Mesodermal cell (in vitro differentiated cells): ENCODE results near the gene LRSAM1.

Source experiments
- H3K27ac ChIP-seq: 2 replicates; pipeline ENCODE4 v1.7.0; 2013; ENCODE audit warnings: mild to moderate bottlenecking, low read depth, low read length, moderate library complexity; ENCODE audit not compliant: severe bottlenecking
- H3K36me3 ChIP-seq: 2 replicates; pipeline ENCODE4 v1.7.1; 2013; ENCODE audit warnings: mild to moderate bottlenecking, low read length, moderate library complexity; ENCODE audit not compliant: control insufficient read depth, insufficient read depth
- H3K4me1 ChIP-seq: one replicate; pipeline ENCODE4 v1.7.1; 2013; ENCODE audit warnings: mild to moderate bottlenecking, low read length; ENCODE audit not compliant: insufficient read depth, control insufficient read depth, poor library complexity, severe bottlenecking
- H3K4me3 ChIP-seq: 2 replicates; pipeline ENCODE4 v1.7.0; 2013; ENCODE audit warnings: low read length, control low read depth, mild to moderate bottlenecking; ENCODE audit not compliant: insufficient read depth, poor library complexity, severe bottlenecking; ENCODE audit errors: extremely low read depth
- H3K9me3 ChIP-seq: 2 replicates; pipeline ENCODE4 v1.7.1; 2013; ENCODE audit warnings: mild to moderate bottlenecking, low read length, moderate library complexity; ENCODE audit not compliant: control insufficient read depth
- WGBS, 2 experiments: methylation state at CpG; one replicate each; pipeline ENCODE4 v1.1.5; 2013; ENCODE audit warnings: missing lambda C conversion rate in 2 of 2; ENCODE audit not compliant: insufficient coverage in 2 of 2; 5-methylcytosine and 5-hydroxymethylcytosine counted together

Gene LRSAM1

GRCh38 chr9:127485995-127486394 is 34.7 kb downstream of the LRSAM1 start:
- H3K4me1 ChIP-seq = no peaks in the 10 kb centered on the region
- H3K27ac ChIP-seq = no peak overlapping the region
- peaks cover 37% of the 10 kb centered on the region for H3K36me3 ChIP-seq
- no peak overlapping the region for H3K4me3 ChIP-seq
- 91 to 95% methylated on average over 11 of the region's 11 CpGs for WGBS, 2 experiments
- no peaks in the 10 kb centered on the region for H3K9me3 ChIP-seq

- H3K4me1 ChIP-seq = no peaks in the 10 kb centered on the region
- H3K36me3 ChIP-seq = peaks cover 42% of the 10 kb centered on the region
- H3K4me3 ChIP-seq = no peak overlapping the region
- no peak overlapping the region for H3K27ac ChIP-seq
- 84 to 85% methylated on average over 5 to 7 of the region's 8 CpGs for WGBS, 2 experiments
- H3K9me3 ChIP-seq = no peaks in the 10 kb centered on the region
These were observed 37.6 kb downstream of the LRSAM1 start for GRCh38 chr9:127488946-127489345.

GRCh38 chr9:127489471-127490115 is 38.3 kb downstream of the LRSAM1 start:
- H3K4me3 ChIP-seq = no peak overlapping the region
- no peaks in the 10 kb centered on the region for H3K4me1 ChIP-seq
- peaks cover 46% of the 10 kb centered on the region for H3K36me3 ChIP-seq
- WGBS, 2 experiments = 71 to 77% methylated on average over 12 to 16 of the region's 22 CpGs
- no peak overlapping the region for H3K27ac ChIP-seq
- H3K9me3 ChIP-seq = no peaks in the 10 kb centered on the region

- Histone ChIP-seq H3K4me1 (no peaks in the 10 kb centered on the region), H3K27ac (no peak overlapping the region), H3K36me3 (peaks cover 52% of the 10 kb centered on the region), H3K9me3 (no peaks in the 10 kb centered on the region), H3K4me3 (no peak overlapping the region)
- WGBS, 2 experiments = 90 to 96% methylated on average over 5 to 9 of the region's 9 CpGs
These were observed 39.4 kb downstream of the LRSAM1 start for GRCh38 chr9:127490535-127491230.

GRCh38 chr9:127491516-127491915 is 40.2 kb downstream of the LRSAM1 start:
- 95 to 98% methylated on average over 9 to 10 of the region's 10 CpGs for WGBS, 2 experiments
- Histone ChIP-seq H3K36me3 (peaks cover 54% of the 10 kb centered on the region), H3K9me3 (no peaks in the 10 kb centered on the region), H3K4me1 (no peaks in the 10 kb centered on the region), H3K27ac (no peak overlapping the region), H3K4me3 (no peak overlapping the region)

- WGBS, 2 experiments = 87 to 92% methylated on average over 12 to 14 of the region's 14 CpGs
- Histone ChIP-seq H3K36me3 (peaks cover 57% of the 10 kb centered on the region), H3K27ac (no peak overlapping the region), H3K4me1 (no peaks in the 10 kb centered on the region), H3K9me3 (no peaks in the 10 kb centered on the region), H3K4me3 (no peak overlapping the region)
These were observed 41.3 kb downstream of the LRSAM1 start for GRCh38 chr9:127492616-127493015.

GRCh38 chr9:127493592-127494303 is 42.4 kb downstream of the LRSAM1 start:
- Histone ChIP-seq H3K27ac (no peak overlapping the region), H3K9me3 (no peaks in the 10 kb centered on the region), H3K36me3 (peaks cover 61% of the 10 kb centered on the region), H3K4me3 (no peak overlapping the region), H3K4me1 (no peaks in the 10 kb centered on the region)
- 89 to 97% methylated on average over 21 to 22 of the region's 22 CpGs for WGBS, 2 experiments

- WGBS, 2 experiments = 95 to 97% methylated on average over 9 of the region's 9 CpGs
- no peaks in the 10 kb centered on the region for H3K9me3 ChIP-seq
- no peak overlapping the region for H3K27ac ChIP-seq
- no peak overlapping the region for H3K4me3 ChIP-seq
- H3K36me3 ChIP-seq = peaks cover 61% of the 10 kb centered on the region
- no peaks in the 10 kb centered on the region for H3K4me1 ChIP-seq
These were observed 43.0 kb downstream of the LRSAM1 start for GRCh38 chr9:127494304-127494702.

GRCh38 chr9:127495884-127496555 is 44.7 kb downstream of the LRSAM1 start:
- Histone ChIP-seq H3K4me1 (no peaks in the 10 kb centered on the region), H3K36me3 (peaks cover 60% of the 10 kb centered on the region), H3K27ac (no peak overlapping the region), H3K4me3 (no peak overlapping the region), H3K9me3 (no peaks in the 10 kb centered on the region)
- WGBS, 2 experiments = 89 to 96% methylated on average over 13 to 14 of the region's 14 CpGs

- WGBS, 2 experiments = 92 to 96% methylated on average over 11 to 12 of the region's 12 CpGs
- Histone ChIP-seq H3K27ac (no peak overlapping the region), H3K9me3 (no peaks in the 10 kb centered on the region), H3K4me1 (no peaks in the 10 kb centered on the region), H3K36me3 (peaks cover 66% of the 10 kb centered on the region), H3K4me3 (no peak overlapping the region)
These were observed 45.7 kb downstream of the LRSAM1 start for GRCh38 chr9:127496974-127497373.
